SJCRH30 (cell line): ENCODE measurements around the gene HMGA1. TPM values are rescaled to one million over a fixed set of nuclear protein-coding genes. Genes with fewer than 3 reads are reported as not detected.
"Not testable (repeated sequence)": the region's sequence is repeated elsewhere in the genome, so short reads cannot be mapped to it uniquely, and the experiment has no call there.

Experiments
- DNase-seq, 2 experiments: peaks; one replicate each; pipeline ENCODE4 v3.0.0-alpha.2; 2015 to 2020
- H3K27ac ChIP-seq: fragments of 250-450 bp; sonication (Bioruptor Pico); 2 replicates; pipeline ENCODE4 v1.5.1; 2020; ENCODE audit warnings: mild to moderate bottlenecking, moderate library complexity
- H3K27me3 ChIP-seq: fragments of 250-450 bp; sonication (Bioruptor Pico); 2 replicates; pipeline ENCODE4 v1.5.1; 2020; ENCODE audit warnings: mild to moderate bottlenecking, moderate library complexity
- H3K36me3 ChIP-seq: fragments of 250-450 bp; sonication (Bioruptor Pico); 2 replicates; pipeline ENCODE4 v1.5.1; 2020; ENCODE audit warnings: mild to moderate bottlenecking, moderate library complexity
- H3K4me1 ChIP-seq: fragments of 250-450 bp; sonication (Bioruptor Pico); 2 replicates; pipeline ENCODE4 v1.5.1; 2020; ENCODE audit warnings: mild to moderate bottlenecking, moderate library complexity
- H3K4me3 ChIP-seq: fragments of 250-450 bp; sonication (Bioruptor Pico); 2 replicates; pipeline ENCODE4 v1.5.1; 2020; ENCODE audit warnings: mild to moderate bottlenecking, moderate library complexity
- H3K9me3 ChIP-seq: fragments of 250-450 bp; sonication (Bioruptor Pico); replicated peaks from 2 replicates; pipeline ENCODE4 v1.5.1; 2020; ENCODE audit warnings: mild to moderate bottlenecking, moderate library complexity
- total RNA-seq: library from RNA; depleted of rRNA; stranded (reverse); fragments of >200 nt; shearing (Covaris generic); gene quantifications from 2 replicates; pipeline ENCODE4 v1.2.3, GENCODE V29; 2014

The HMGA1 gene
- total RNA-seq, 1 experiment from 2014 or later, result 129 TPM

DNA sequence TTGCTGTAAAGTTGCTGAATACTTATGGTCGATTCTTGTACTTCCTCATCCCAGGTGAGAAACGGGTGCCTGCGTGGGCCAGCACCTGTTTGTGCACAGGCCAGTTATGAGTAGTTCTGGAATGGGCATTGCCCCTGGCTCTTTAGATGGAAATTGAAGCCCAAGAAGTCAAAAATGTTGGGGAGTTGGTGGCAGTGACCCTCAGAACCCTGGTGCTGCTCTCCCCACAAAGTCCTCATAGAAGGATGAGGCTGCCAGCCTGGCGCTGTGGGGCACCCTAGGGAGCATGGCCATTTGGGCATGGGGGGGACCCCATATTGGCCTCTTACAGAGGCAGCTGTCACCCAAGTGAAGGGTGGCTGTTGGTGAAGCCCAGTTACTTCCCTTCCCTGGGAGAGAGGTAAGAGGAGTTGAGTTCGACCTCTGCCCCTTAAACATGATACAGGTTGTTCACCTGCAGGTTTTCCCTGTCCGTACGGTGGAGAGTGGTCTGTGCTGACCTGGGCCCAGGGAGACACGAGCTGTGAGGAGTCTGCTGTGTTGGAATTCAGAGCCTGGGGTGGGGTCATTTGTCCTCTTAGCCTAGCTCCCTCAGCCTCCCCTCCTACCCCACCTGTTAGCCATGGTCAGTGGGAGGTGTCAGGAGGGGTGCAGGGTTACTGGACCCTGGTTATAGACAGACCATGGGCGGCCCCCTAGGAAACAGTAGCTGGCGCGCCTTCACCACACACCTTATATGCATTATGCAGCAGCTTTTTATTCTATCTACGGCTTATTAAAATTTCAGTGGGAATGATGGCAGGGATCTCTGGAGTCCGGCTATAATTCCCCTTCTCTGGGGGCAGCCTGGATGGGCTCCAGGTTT, 4.9 kb downstream of the HMGA1 start:
- Histone ChIP-seq H3K27me3 (no peaks in the 10 kb centered on the region), H3K9me3 (no peaks in the 10 kb centered on the region), H3K4me3 (no peak overlapping the region), H3K27ac (no peak overlapping the region), H3K36me3 (peaks cover 7% of the 10 kb centered on the region), H3K4me1 (peaks cover 26% of the 10 kb centered on the region; the same call in 1 of the 2 replicates)
- DNase-seq, result no peak

DNA sequence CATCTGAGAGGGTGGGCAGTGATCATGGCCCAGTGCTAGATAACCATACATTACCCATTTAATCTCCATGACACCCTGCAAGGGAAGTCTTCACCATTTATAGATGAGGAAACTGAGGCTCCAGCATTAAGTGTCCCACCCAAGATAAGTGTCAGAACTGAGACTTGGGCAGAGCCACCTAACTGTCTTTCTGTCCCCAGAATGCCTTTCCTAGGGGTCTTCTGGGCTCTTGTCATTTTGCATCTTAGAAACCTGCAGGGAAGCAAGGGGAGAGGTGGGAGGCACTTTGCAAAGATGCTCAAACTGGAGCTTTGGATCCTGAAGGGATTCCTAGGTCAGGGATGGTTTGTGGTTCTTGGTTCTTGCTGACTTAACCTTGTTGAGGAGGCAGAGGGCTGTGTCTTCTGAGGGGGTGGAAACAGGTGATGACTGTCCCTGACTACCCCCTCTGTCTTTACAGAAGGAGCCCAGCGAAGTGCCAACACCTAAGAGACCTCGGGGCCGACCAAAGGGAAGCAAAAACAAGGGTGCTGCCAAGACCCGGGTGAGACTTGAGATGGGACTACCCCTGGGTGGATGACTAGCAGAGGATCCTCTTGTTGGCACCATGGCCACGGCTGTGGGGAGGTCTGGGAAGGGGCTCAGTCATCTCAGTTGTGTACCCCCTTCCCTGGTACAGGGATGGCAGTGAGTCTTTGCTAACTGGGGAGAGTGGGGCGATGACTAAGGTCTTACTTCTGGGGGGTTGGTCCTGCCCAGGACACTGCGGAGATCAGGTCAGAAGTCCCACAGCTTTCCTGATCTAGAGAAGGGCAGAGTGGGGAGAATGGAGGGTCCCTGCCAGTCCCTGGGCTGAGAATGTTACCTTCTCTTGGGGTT, 5.8 kb downstream of the HMGA1 start:
- DNase-seq, result no peak
- H3K4me3 ChIP-seq, result no peak overlapping the region
- H3K27me3 ChIP-seq, result no peaks in the 10 kb centered on the region
- H3K9me3 ChIP-seq, result no peaks in the 10 kb centered on the region
- peaks cover 26% of the 10 kb centered on the region; the same call in 1 of the 2 replicates for H3K4me1 ChIP-seq
- peaks cover 7% of the 10 kb centered on the region for H3K36me3 ChIP-seq
- no peak overlapping the region for H3K27ac ChIP-seq

DNA sequence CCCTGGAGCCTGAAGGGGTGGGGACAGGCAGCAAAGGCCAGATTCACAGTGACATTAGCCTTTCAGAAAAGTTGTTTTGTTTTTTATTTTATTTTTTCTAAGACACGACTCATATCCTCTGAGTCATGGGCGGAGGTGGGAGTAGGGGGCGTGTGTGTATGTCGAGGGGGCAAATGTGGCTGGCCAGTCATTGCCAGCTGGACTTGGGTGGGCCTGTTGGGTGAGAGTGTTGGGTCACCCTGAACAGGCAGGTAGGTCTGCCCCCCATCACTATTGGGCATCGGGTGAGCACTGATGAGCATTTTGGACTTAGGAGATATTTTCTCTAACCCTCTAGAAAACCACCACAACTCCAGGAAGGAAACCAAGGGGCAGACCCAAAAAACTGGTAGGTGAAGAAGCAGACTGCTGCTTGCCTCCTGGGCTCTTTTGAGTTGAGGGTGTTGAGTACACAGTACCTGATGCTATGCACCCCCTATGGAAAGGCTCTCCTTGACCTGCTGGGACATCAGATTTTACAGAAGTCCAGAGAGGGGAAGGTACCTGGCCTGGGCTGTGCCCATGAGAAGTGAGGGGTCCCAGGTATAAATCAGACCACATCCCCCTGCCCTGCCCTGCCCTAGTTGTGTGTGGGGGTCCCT, 6.6 kb downstream of the HMGA1 start:
- Histone ChIP-seq H3K9me3 (no peaks in the 10 kb centered on the region), H3K4me3 (no peak overlapping the region), H3K27me3 (no peaks in the 10 kb centered on the region), H3K36me3 (peaks cover 7% of the 10 kb centered on the region), H3K4me1 (peaks cover 26% of the 10 kb centered on the region; the same call in 1 of the 2 replicates), H3K27ac (no peak overlapping the region)
- DNase-seq, result no peak

DNA sequence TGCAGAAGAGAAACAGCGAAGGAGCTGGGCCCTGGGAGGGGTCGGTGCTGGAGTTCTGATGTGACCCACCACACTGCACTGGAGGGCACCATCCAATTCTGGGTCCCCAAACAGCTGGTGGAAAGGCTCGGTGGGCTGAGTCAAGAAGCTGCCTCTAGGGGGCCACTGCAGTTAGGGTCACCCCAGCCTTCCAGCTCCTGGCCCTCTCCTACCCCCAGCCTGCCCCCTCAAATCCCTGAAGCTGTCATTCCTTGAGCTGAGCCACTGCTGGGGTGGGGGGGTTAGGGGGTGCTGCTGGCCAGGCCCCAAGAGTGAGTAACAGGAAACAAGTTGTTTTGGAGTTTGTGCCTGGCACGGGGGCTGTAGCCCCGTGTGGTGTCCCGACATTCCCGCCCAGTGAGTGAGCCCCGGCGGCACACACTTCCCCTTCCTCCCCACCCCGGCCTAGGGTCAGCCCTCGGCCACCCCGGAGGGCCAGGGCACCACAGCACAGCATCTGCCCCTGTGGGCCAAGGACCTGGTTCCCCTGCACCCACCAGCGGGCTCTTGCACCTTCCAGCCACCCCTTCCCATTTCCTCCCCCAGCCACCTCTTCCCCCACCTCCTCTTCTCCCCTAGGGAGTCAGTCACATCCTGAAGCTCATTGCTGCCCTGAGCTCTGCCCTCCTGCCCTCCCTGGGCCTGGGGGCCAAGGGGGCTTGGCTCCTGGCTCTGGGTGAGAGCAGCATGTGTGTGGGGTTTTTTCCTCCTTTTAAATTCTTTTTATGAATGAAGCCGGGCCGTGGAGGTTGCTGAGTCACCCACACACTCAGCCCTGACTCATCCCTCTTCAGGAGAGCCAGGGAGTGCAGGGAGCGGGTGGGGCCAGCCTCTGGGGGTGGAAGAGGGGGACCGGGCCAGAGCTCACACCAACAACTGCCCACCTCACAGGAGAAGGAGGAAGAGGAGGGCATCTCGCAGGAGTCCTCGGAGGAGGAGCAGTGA, 7.5 kb downstream of the HMGA1 start:
- Histone ChIP-seq H3K36me3 (peaks cover 7% of the 10 kb centered on the region), H3K4me1 (peaks cover 20% of the 10 kb centered on the region; the same call in 1 of the 2 replicates), H3K4me3 (no peak overlapping the region), H3K27me3 (no peaks in the 10 kb centered on the region), H3K9me3 (no peaks in the 10 kb centered on the region), H3K27ac (peak overlapping the region; percentile 71)
- DNase-seq, result peak; percentile 67 to 74

DNA sequence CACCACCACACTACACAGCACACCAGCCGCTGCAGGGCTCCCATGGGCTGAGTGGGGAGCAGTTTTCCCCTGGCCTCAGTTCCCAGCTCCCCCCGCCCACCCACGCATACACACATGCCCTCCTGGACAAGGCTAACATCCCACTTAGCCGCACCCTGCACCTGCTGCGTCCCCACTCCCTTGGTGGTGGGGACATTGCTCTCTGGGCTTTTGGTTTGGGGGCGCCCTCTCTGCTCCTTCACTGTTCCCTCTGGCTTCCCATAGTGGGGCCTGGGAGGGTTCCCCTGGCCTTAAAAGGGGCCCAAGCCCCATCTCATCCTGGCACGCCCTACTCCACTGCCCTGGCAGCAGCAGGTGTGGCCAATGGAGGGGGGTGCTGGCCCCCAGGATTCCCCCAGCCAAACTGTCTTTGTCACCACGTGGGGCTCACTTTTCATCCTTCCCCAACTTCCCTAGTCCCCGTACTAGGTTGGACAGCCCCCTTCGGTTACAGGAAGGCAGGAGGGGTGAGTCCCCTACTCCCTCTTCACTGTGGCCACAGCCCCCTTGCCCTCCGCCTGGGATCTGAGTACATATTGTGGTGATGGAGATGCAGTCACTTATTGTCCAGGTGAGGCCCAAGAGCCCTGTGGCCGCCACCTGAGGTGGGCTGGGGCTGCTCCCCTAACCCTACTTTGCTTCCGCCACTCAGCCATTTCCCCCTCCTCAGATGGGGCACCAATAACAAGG, 8.5 kb downstream of the HMGA1 start:
- H3K27me3 ChIP-seq, H3K9me3 ChIP-seq, H3K36me3 ChIP-seq, DNase-seq, H3K27ac ChIP-seq, H3K4me3 ChIP-seq: not testable (repeated sequence)
- H3K4me1 ChIP-seq, result peaks cover 16% of the 10 kb centered on the region; the same call in 1 of the 2 replicates

DNA sequence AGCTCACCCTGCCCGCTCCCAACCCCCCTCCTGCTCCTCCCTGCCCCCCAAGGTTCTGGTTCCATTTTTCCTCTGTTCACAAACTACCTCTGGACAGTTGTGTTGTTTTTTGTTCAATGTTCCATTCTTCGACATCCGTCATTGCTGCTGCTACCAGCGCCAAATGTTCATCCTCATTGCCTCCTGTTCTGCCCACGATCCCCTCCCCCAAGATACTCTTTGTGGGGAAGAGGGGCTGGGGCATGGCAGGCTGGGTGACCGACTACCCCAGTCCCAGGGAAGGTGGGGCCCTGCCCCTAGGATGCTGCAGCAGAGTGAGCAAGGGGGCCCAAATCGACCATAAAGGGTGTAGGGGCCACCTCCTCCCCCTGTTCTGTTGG, 9.1 kb downstream of the HMGA1 start:
- H3K36me3 ChIP-seq, DNase-seq, H3K4me3 ChIP-seq, H3K27me3 ChIP-seq, H3K27ac ChIP-seq, H3K9me3 ChIP-seq: not testable (repeated sequence)
- peaks cover 16% of the 10 kb centered on the region; the same call in 1 of the 2 replicates for H3K4me1 ChIP-seq

DNA sequence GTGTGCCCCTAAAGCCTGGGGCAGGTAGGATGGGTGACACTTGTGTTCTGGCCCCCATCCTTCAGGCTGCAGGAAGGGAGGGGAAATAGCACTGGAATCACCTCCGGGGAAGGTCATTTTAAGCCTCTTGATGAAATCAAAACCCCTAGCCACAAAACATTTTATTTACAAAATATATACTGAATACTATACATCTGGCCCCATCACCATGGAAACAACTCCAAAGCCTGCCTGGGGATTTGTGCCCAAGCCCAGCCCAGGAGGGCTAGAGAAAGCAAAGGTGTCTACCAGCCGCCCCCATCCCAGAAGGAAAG, 9.5 kb downstream of the HMGA1 start:
- H3K27me3 ChIP-seq, result no peaks in the 10 kb centered on the region
- H3K9me3 ChIP-seq, result no peaks in the 10 kb centered on the region
- H3K4me3 ChIP-seq, result no peak overlapping the region
- DNase-seq, result no peak
- peaks cover 4% of the 10 kb centered on the region for H3K36me3 ChIP-seq
- H3K4me1 ChIP-seq, result peaks cover 16% of the 10 kb centered on the region; the same call in 1 of the 2 replicates
- H3K27ac ChIP-seq, result no peak overlapping the region

DNA sequence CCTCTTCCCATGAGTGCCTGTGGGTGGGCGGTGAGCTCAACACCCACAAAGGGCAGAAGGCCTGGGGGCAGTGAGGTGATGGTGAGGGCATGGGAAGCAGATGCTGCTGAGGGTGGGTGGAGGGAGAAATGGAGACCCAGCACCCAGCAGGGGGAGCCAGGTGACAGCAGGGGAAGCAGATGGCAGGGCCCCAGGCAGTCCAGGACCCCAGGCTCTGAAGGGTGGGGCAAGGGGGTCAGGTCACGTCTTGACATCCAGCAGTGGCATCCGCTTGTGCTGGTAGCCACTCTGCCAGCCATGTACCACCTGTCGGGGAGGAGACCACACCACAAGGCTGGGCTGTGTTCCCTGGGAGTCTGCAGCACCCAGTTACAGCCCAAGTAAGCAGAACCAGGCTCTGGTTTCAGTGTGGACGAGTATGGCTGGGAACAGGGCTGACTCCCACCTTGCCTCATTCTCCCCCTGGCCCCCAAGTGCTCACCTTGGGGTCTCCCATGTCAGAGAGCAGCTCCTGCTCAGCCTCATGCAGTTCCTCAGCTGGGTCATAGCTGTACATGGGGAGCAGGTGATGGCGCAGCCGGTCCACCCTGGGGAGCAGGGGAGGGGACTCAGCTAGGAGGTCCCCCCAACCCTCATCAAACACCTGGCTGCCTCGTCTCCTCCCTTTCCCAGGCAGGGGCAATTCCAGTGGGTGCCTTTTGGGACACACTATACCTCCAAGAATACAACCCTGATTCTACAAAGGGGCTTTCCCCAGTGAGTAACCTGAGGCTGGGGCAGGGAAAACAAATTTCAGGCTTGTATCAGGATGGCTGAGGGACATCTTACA, 10.1 kb downstream of the HMGA1 start:
- peaks cover 1% of the 10 kb centered on the region; the same call in 1 of the 2 replicates for H3K36me3 ChIP-seq
- H3K27me3 ChIP-seq, result no peaks in the 10 kb centered on the region
- no peak overlapping the region for H3K27ac ChIP-seq
- no peaks in the 10 kb centered on the region for H3K9me3 ChIP-seq
- peaks cover 16% of the 10 kb centered on the region; the same call in 1 of the 2 replicates for H3K4me1 ChIP-seq
- no peak overlapping the region for H3K4me3 ChIP-seq
- peak; percentile 59 to 61 for DNase-seq

DNA sequence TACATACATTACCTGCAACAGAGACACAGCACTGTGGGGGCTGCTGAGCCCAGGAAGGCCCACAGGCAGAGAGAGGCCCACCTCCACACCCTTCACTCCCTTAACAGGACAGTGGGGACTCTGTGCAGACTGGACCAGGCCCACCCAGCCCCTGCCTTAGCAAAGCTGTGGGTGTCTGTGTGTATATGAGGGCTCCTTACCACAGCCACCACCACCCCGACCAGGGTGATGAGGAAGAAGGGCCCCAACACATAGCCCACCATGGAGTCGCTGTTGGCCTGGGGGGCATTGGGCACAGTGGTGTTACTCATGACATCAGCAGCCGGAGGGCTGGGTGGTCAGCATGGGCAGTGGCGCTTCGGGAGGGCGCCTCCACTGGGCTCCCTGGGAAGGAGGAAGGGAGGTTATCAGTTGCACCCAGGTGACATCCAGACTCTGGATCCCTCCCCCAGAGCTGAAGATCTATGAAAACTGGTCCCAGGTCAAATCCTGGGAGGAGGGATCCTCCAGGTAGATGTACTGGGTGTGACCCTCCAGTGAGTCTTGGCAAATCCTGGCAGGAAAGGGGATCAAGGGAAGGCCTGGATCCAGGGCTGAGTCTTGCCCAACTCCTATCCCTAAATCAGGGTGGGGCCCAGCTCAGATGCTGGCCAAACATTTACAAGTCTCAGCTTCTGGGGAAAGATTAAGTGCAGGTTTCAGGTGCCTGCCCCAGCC, 11.0 kb downstream of the HMGA1 start:
- Histone ChIP-seq H3K4me1 (peaks cover 16% of the 10 kb centered on the region; the same call in 1 of the 2 replicates), H3K27ac (no peak overlapping the region), H3K27me3 (no peaks in the 10 kb centered on the region), H3K4me3 (no peak overlapping the region), H3K36me3 (no peaks in the 10 kb centered on the region), H3K9me3 (no peaks in the 10 kb centered on the region)
- DNase-seq, result no peak

DNA sequence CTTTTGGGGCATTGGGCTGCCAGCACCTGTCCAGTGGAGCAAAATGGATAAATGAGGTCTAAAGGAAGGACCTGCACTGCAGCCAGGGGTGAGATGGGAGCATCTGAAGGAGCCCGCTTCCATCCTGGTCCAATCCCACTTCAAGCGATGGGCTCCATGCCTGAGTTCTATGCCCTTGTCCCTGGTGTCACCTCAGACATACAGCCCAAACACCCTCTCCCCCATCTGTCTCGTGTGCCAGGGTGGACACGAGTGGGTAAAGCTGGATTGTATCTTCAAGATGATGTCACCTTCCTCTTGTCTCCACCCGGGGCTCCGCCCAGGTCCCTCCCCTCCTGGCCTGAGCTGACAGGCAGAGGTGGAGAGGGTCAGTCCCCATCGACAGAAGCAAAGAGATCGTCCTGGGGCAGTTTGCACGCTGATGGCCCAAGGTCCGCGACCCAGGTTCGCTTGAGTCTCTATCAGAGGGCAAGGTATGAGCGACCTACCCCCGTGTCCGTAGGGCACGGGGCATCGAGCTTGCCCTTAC, 11.6 kb downstream of the HMGA1 start:
- peak; percentile 25 to 31 for DNase-seq
- Histone ChIP-seq H3K4me3 (peak overlapping the region; percentile 65), H3K9me3 (no peaks in the 10 kb centered on the region), H3K27me3 (no peaks in the 10 kb centered on the region), H3K27ac (no peak overlapping the region), H3K36me3 (no peaks in the 10 kb centered on the region), H3K4me1 (peaks cover 16% of the 10 kb centered on the region; the same call in 1 of the 2 replicates)

DNA sequence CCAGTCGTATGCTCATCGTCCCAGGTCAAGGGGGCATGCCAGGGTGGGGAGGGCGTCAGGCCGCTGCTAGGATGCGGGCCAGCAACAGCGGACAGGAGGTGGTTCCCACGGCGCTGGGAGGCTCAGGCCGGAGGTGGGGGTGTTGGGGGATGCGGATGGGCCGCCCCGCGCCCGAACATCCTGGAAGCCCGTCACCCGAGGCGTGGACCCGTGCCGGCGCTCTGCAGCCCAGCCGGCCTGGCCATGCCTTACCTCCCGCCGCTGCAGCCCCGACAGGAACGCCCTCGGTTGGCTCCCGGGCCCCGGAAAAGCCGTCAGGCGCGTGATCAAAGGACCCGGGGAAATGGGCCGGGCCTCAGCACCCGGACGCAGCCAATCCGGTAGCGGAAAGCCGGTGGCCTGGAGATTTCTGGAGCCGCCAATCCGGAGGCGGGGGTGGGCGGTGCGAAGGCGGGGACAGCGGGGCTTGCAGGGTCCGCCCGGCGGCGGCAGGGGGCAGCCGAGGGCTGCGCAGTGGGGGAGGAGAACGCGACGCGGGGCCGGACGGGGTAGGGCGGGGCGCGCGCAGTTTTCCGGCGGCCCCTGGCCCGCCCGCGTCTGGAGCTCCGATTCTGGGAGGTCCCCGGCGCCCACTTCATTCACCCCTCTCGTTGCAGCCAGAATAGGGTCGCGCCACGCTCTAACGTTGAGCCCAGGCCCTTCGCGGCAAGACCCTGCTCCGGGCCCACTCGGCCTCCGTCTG, 12.2 kb downstream of the HMGA1 start, which contains the start of gene SMIM29:
Gene SMIM29, minus strand, starts transcription at position 280 of the 742 bp plus-strand sequence. CDS start 1,215 bp downstream, outside the sequence.
- Histone ChIP-seq H3K9me3 (no peaks in the 10 kb centered on the region), H3K27me3 (no peaks in the 10 kb centered on the region), H3K36me3 (no peaks in the 10 kb centered on the region), H3K4me3 (peak within 1 kb of the TSS; percentile 65), H3K27ac (no peak within 1 kb of the TSS), H3K4me1 (peaks cover 13% of the 10 kb centered on the region; the same call in 1 of the 2 replicates)
- peak; percentile 93 to 94 for DNase-seq
